CD14-positive monocyte (primary cell): Measurements from ENCODE around the gene SMYD3. TPM values are rescaled to one million over a fixed set of nuclear protein-coding genes. Genes with fewer than 3 reads are reported as not detected.

Experiments used
- DNase-seq, 3 donors: peaks; one replicate each; pipeline ENCODE4 v3.0.0-alpha.2; 2011 to 2022
- H2AFZ ChIP-seq: 2 replicates; pipeline ENCODE4 v1.6.0; 2012; ENCODE audit warnings: mild to moderate bottlenecking, low read depth, low read length, inconsistent platforms; ENCODE audit not compliant: insufficient read depth, poor library complexity, severe bottlenecking
- H3K27ac ChIP-seq, 2 donors: 1 replicate in 1 of 2; 2 replicates in 1 of 2; pipeline ENCODE4 v1.5.1; 2012 to 2013; ENCODE audit warnings: low read length in 2 of 2, control low read depth in 1 of 2, inconsistent platforms in 1 of 2, low read depth in 1 of 2, mild to moderate bottlenecking in 1 of 2
- H3K27me3 ChIP-seq, 2 donors: one replicate each; pipeline versions ENCODE4 v1.6.0 to v1.6.1; 2011 to 2013; ENCODE audit warnings: low read length in 2 of 2; ENCODE audit not compliant: control insufficient read depth in 2 of 2, insufficient read depth in 2 of 2
- H3K36me3 ChIP-seq, 2 donors: replicated peaks in 1 of 2; 1 replicate in 1 of 2; 2 replicates in 1 of 2; pipeline versions ENCODE4 v1.5.1 to v1.6.1; 2012 to 2013; ENCODE audit warnings: low read length in 2 of 2, control low read depth in 1 of 2, inconsistent platforms in 1 of 2, mild to moderate bottlenecking in 1 of 2; ENCODE audit not compliant: insufficient read depth in 2 of 2, control insufficient read depth in 1 of 2
- H3K4me1 ChIP-seq, 2 donors: 1 replicate in 1 of 2; 2 replicates in 1 of 2; pipeline versions ENCODE4 v1.5.1 to v1.6.1; 2012 to 2013; ENCODE audit warnings: low read length in 2 of 2, control low read depth in 1 of 2, inconsistent platforms in 1 of 2, mild to moderate bottlenecking in 1 of 2, moderate library complexity in 1 of 2; ENCODE audit not compliant: insufficient read depth in 2 of 2, control insufficient read depth in 1 of 2
- H3K4me2 ChIP-seq: replicated peaks from 2 replicates; pipeline ENCODE3; 2012; ENCODE audit warnings: low read length, moderate library complexity, mild to moderate bottlenecking; ENCODE audit not compliant: poor library complexity, severe bottlenecking; ENCODE audit errors: extremely low read depth
- H3K4me3 ChIP-seq, 3 experiments: fragments of 200-600 bp in 1 of 3; sonication (generic) in 1 of 3; replicated peaks in 1 of 3; 1 replicate in 2 of 3; 2 replicates in 1 of 3; pipeline ENCODE4 v1.5.1; 2011 to 2013; ENCODE audit warnings: low read length in 3 of 3, mild to moderate bottlenecking in 3 of 3, control low read depth in 2 of 3, low read depth in 2 of 3, inconsistent platforms in 1 of 3, moderate library complexity in 1 of 3
- H3K79me2 ChIP-seq: 2 replicates; pipeline ENCODE4 v1.6.0; 2012; ENCODE audit warnings: mild to moderate bottlenecking, control low read depth, inconsistent platforms, low read length, moderate library complexity; ENCODE audit not compliant: insufficient read depth
- H3K9ac ChIP-seq: 2 replicates; pipeline ENCODE4 v1.6.0; 2017; ENCODE audit warnings: low read length, mild to moderate bottlenecking; ENCODE audit not compliant: insufficient read depth, poor library complexity, severe bottlenecking
- H3K9me3 ChIP-seq, 2 donors: replicated peaks in 1 of 2; 1 replicate in 1 of 2; 2 replicates in 1 of 2; pipeline versions ENCODE4 v1.5.1 to v1.6.1; 2012 to 2013; ENCODE audit warnings: low read length in 2 of 2, control low read depth in 1 of 2; ENCODE audit not compliant: control insufficient read depth in 1 of 2, insufficient read depth in 1 of 2
- H4K20me1 ChIP-seq: 2 replicates; pipeline ENCODE4 v1.6.0; 2012; ENCODE audit warnings: mild to moderate bottlenecking, low read length, control low read depth, moderate library complexity; ENCODE audit not compliant: insufficient read depth
- H3K27ac Mint-ChIP-seq, 7 donors: one replicate each; pipeline ENCODE4 v1.8.0; 2020; ENCODE audit warnings: mild to moderate bottlenecking in 7 of 7, mixed read lengths in 7 of 7, moderate library complexity in 6 of 7, inconsistent platforms in 2 of 7
- H3K27me3 Mint-ChIP-seq, 3 donors: one replicate each; pipeline ENCODE4 v1.8.0; 2021 to 2022; ENCODE audit warnings: low read depth in 3 of 3, mild to moderate bottlenecking in 3 of 3, mixed read lengths in 3 of 3, moderate library complexity in 3 of 3, inconsistent platforms in 1 of 3
- H3K36me3 Mint-ChIP-seq, 2 donors: one replicate each; pipeline ENCODE4 v1.8.0; 2020; ENCODE audit warnings: mixed read lengths in 2 of 2, inconsistent platforms in 1 of 2, mild to moderate bottlenecking in 1 of 2
- H3K4me1 Mint-ChIP-seq: one replicate; pipeline ENCODE4 v1.8.0; 2020; ENCODE audit warnings: mild to moderate bottlenecking, mixed read lengths
- H3K4me3 Mint-ChIP-seq, 2 donors: one replicate each; pipeline ENCODE4 v1.8.0; 2020; ENCODE audit warnings: mild to moderate bottlenecking in 2 of 2, mixed read lengths in 2 of 2, moderate library complexity in 1 of 2
- H3K9me3 Mint-ChIP-seq, 7 donors: one replicate each; pipeline ENCODE4 v1.8.0; 2020 to 2022; ENCODE audit warnings: mixed read lengths in 7 of 7, mild to moderate bottlenecking in 6 of 7, moderate library complexity in 6 of 7, inconsistent platforms in 2 of 7
- WGBS: methylation state at CpG from one replicate; pipeline ENCODE4 v1.1.5; 2013; ENCODE audit warnings: missing lambda C conversion rate; ENCODE audit not compliant: insufficient coverage; 5-methylcytosine and 5-hydroxymethylcytosine counted together
- intact Hi-C, 2 donors: fragments of 100-400 bp; cut with micrococcal nuclease; formaldehyde crosslinking; loops; one replicate each; pipeline versions ENCODE4 v1.15.0 to v1.15.1; 2023
- polyA plus RNA-seq, 3 donors: library from polyadenylated mRNA; depleted of rRNA in 1 of 3; unstranded in 2 of 3; stranded (reverse) in 1 of 3; fragments of 300-500 nt in 2 of 3; fragments of >200 nt in 1 of 3; fragmentation: Illumina TruSeq in 2 of 3; gene quantifications; 1 replicate in 2 of 3; 2 replicates in 1 of 3; pipeline ENCODE4 v1.2.3, GENCODE V29; 2012 to 2021
- TF ChIP-seq, protein P1 (sequence below): fragments of 200-600 bp; IDR thresholded peaks from one replicate; pipeline ENCODE4 v1.8.0; 2022; ENCODE audit warnings: antibody characterized with exemption, mild to moderate bottlenecking

Gene SMYD3
- polyA plus RNA-seq, 3 donors, result 2.7 to 8.4 (median 4.0) TPM

DNA sequence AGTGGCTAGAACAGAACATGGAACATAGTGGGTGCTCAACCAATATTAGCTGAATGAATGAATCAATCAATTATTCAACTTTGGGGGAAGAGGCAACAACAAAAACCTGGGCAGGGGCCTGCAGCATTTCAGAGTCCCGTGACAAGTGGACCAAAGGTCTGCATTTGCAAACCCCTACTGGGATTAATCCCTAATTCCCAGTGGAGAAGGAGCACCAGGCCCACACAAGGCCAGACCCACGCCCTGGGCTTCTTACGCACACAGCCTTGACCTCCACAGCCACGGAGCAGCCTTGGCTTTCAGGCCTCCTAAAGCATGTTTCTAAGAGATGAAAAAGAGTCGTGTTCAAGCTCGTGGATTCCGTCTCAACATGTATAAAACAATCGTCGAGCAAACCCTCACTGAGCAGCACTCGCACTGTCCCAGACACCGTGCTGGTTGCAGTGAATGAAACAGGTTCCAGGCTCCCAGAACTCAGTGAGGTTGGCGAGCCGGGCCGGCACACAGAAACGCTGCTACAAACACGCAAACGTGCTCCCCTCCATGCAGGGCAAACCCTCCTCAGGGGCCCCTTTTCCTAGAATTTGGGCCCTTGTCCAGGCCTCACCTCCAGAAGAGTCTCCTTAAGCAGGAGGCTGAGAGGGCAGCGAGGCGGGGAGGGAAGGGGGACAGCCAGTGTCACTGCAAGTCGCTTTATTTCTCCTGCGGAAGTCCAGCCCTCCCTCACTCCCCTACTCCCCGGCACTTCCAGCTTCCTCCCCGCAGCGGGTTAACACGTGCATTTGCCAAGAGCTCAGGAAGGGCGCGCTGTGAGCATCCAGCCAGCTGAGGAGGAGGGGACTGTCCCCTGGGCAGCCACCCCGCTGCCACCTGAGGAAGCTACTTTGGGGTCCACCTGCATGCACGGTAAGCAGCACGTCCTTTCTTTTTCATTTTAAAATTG lies 795.8 kb downstream of the SMYD3 start:
- no peak for DNase-seq
- no peaks in the 10 kb centered on the region for H3K9me3 ChIP-seq
- no peaks in the 10 kb centered on the region for H3K36me3 Mint-ChIP-seq

DNA sequence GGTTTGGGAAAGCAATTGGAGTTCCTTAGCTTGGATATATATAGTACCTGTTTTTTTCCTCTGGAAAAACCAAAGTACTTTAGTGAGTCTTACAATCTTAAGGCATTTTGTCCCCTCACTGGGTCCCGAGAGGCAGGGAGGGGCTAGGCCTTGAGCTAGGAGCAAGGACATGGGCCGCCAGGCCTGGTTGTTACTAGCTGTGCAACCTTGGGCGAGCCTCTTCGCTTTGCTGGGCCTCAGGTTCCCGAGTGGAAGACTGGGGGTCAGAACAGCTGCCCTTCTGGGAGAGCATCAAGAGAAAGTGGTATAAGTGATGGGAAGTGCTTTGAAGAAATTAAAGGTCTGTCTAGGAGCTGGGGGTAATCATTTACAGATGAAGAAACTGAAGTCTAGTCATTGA lies 799.1 kb downstream of the SMYD3 start:
- TF ChIP-seq, protein P1, sequence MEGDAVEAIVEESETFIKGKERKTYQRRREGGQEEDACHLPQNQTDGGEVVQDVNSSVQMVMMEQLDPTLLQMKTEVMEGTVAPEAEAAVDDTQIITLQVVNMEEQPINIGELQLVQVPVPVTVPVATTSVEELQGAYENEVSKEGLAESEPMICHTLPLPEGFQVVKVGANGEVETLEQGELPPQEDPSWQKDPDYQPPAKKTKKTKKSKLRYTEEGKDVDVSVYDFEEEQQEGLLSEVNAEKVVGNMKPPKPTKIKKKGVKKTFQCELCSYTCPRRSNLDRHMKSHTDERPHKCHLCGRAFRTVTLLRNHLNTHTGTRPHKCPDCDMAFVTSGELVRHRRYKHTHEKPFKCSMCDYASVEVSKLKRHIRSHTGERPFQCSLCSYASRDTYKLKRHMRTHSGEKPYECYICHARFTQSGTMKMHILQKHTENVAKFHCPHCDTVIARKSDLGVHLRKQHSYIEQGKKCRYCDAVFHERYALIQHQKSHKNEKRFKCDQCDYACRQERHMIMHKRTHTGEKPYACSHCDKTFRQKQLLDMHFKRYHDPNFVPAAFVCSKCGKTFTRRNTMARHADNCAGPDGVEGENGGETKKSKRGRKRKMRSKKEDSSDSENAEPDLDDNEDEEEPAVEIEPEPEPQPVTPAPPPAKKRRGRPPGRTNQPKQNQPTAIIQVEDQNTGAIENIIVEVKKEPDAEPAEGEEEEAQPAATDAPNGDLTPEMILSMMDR, result no peak
- H2AFZ ChIP-seq, result no peak overlapping the region
- H4K20me1 ChIP-seq, result no peaks in the 10 kb centered on the region
- H3K9ac ChIP-seq, result no peak overlapping the region
- intact Hi-C loops, result no loop called here
- H3K27me3 ChIP-seq, result no peaks in the 10 kb centered on the region
- H3K79me2 ChIP-seq, result no peaks in the 10 kb centered on the region
- Mint-ChIP-seq H3K27me3 (peaks cover 2 to 4% (median 4%) of the 10 kb centered on the region in 3 donors), H3K9me3 (peaks cover 0 to 4% (median 0%) of the 10 kb centered on the region in 7 donors), H3K27ac (peak overlapping the region in 1 of 7 donors; percentile 18), H3K4me1 (peaks cover 7% of the 10 kb centered on the region), H3K4me3 (no peak overlapping the region), H3K36me3 (peaks cover 0 to 3% of the 10 kb centered on the region in 2 donors)
- no peak overlapping the region for H3K27ac ChIP-seq
- DNase-seq, result no peak
- WGBS, result 93% methylated on average over 5 of the region's 5 CpGs
- no peaks in the 10 kb centered on the region for H3K4me1 ChIP-seq
- H3K4me2 ChIP-seq, result no peak overlapping the region
- no peaks in the 10 kb centered on the region for H3K36me3 ChIP-seq
- no peaks in the 10 kb centered on the region for H3K9me3 ChIP-seq
- H3K4me3 ChIP-seq, result no peak overlapping the region

More for the DNA sequence above, 795.8 kb downstream of the SMYD3 start:
- Histone ChIP-seq H3K4me1 (no peaks in the 10 kb centered on the region), H3K9ac (no peak overlapping the region), H3K4me2 (no peak overlapping the region), H4K20me1 (no peaks in the 10 kb centered on the region), H3K36me3 (no peaks in the 10 kb centered on the region), H3K79me2 (no peaks in the 10 kb centered on the region), H2AFZ (no peak overlapping the region), H3K27me3 (no peaks in the 10 kb centered on the region), H3K4me3 (no peak overlapping the region), H3K27ac (no peak overlapping the region)
- H3K27ac Mint-ChIP-seq, result no peak overlapping the region
- peaks cover 0 to 4% (median 0%) of the 10 kb centered on the region in 7 donors for H3K9me3 Mint-ChIP-seq
- peaks cover 3% of the 10 kb centered on the region for H3K4me1 Mint-ChIP-seq
- intact Hi-C loops, result no loop called here
- peaks cover 1 to 7% (median 6%) of the 10 kb centered on the region in 3 donors for H3K27me3 Mint-ChIP-seq
- 67% methylated on average over 21 of the region's 30 CpGs for WGBS
- TF ChIP-seq, protein P1, result no peak
- H3K4me3 Mint-ChIP-seq, result no peak overlapping the region
